ENCODE results near the gene GARRE1.

Gene GARRE1

GRCh38 chr19:34226036-34226435, 28.3 kb upstream of the GARRE1 start:
- Histone ChIP-seq H3K36me3 (ENCODE audit: low read depth) (peaks cover 87% of the 10 kb centered on the region), H3K27ac (ENCODE audit: poor library complexity, severe bottlenecking) (no peak overlapping the region)

GRCh38 chr19:34228347-34228746, 26.0 kb upstream of the GARRE1 start:
- H3K27ac ChIP-seq (ENCODE audit: poor library complexity, severe bottlenecking) = no peak overlapping the region
- peaks cover 9% of the 10 kb centered on the region for H3K4me1 ChIP-seq (ENCODE audit: insufficient read depth, poor library complexity, severe bottlenecking)

More at GRCh38 chr19:34226036-34226435, 28.3 kb upstream of the GARRE1 start:
- no peaks in the 10 kb centered on the region for H3K9me3 ChIP-seq (ENCODE audit: severe bottlenecking)
- H3K4me1 ChIP-seq (ENCODE audit: insufficient read depth, poor library complexity, severe bottlenecking) = no peaks in the 10 kb centered on the region
- no peaks in the 10 kb centered on the region for H3K27me3 ChIP-seq (ENCODE audit: insufficient read depth, poor library complexity, severe bottlenecking)
- ATAC-seq (ENCODE audit: low read depth) (no peak), DNase-seq (ENCODE audit: low spot score) (no peak)
- H3K4me3 ChIP-seq (ENCODE audit: severe bottlenecking) = no peak overlapping the region
- TF ChIP-seq CTCF (IDR thresholded peaks at IDR 0.05; ENCODE audit: poor library complexity, severe bottlenecking) = no peak

GRCh38 chr19:34228762-34229161, 25.6 kb upstream of the GARRE1 start:
- peaks cover 9% of the 10 kb centered on the region for H3K4me1 ChIP-seq (ENCODE audit: insufficient read depth, poor library complexity, severe bottlenecking)
- no peaks in the 10 kb centered on the region for H3K9me3 ChIP-seq (ENCODE audit: severe bottlenecking)
- H3K36me3 ChIP-seq (ENCODE audit: low read depth) = peaks cover 60% of the 10 kb centered on the region
- ATAC-seq (ENCODE audit: low read depth) = no peak
- H3K27me3 ChIP-seq (ENCODE audit: insufficient read depth, poor library complexity, severe bottlenecking) = no peaks in the 10 kb centered on the region
- H3K27ac ChIP-seq (ENCODE audit: poor library complexity, severe bottlenecking) = no peak overlapping the region
- DNase-seq (ENCODE audit: low spot score) = no peak
- H3K4me3 ChIP-seq (ENCODE audit: severe bottlenecking) = no peak overlapping the region
- no peak for TF ChIP-seq CTCF (IDR thresholded peaks at IDR 0.05; ENCODE audit: poor library complexity, severe bottlenecking)

More at GRCh38 chr19:34228347-34228746, 26.0 kb upstream of the GARRE1 start:
- H3K4me3 ChIP-seq (ENCODE audit: severe bottlenecking) = no peak overlapping the region
- H3K36me3 ChIP-seq (ENCODE audit: low read depth) = peaks cover 64% of the 10 kb centered on the region
- H3K27me3 ChIP-seq (ENCODE audit: insufficient read depth, poor library complexity, severe bottlenecking) = no peaks in the 10 kb centered on the region
- TF ChIP-seq CTCF (IDR thresholded peaks at IDR 0.05; ENCODE audit: poor library complexity, severe bottlenecking) = no peak
- ATAC-seq (ENCODE audit: low read depth) = no peak
- DNase-seq (ENCODE audit: low spot score) = no peak
- H3K9me3 ChIP-seq (ENCODE audit: severe bottlenecking) = no peaks in the 10 kb centered on the region

- Histone ChIP-seq H3K4me1 (ENCODE audit: insufficient read depth, poor library complexity, severe bottlenecking) (peaks cover 9% of the 10 kb centered on the region), H3K27me3 (ENCODE audit: insufficient read depth, poor library complexity, severe bottlenecking) (no peaks in the 10 kb centered on the region), H3K36me3 (ENCODE audit: low read depth) (peaks cover 51% of the 10 kb centered on the region), H3K4me3 (ENCODE audit: severe bottlenecking) (no peak overlapping the region), H3K27ac (ENCODE audit: poor library complexity, severe bottlenecking) (no peak overlapping the region), H3K9me3 (ENCODE audit: severe bottlenecking) (no peaks in the 10 kb centered on the region)
- ATAC-seq (ENCODE audit: low read depth) (no peak), DNase-seq (ENCODE audit: low spot score) (no peak)
- TF ChIP-seq CTCF (IDR thresholded peaks at IDR 0.05; ENCODE audit: poor library complexity, severe bottlenecking) = no peak
Observed at GRCh38 chr19:34229721-34230120, 24.6 kb upstream of the GARRE1 start.

GRCh38 chr19:34230820-34231219, 23.5 kb upstream of the GARRE1 start:
- Histone ChIP-seq H3K9me3 (ENCODE audit: severe bottlenecking) (no peaks in the 10 kb centered on the region), H3K27ac (ENCODE audit: poor library complexity, severe bottlenecking) (no peak overlapping the region), H3K4me3 (ENCODE audit: severe bottlenecking) (no peak overlapping the region), H3K4me1 (ENCODE audit: insufficient read depth, poor library complexity, severe bottlenecking) (peaks cover 9% of the 10 kb centered on the region), H3K27me3 (ENCODE audit: insufficient read depth, poor library complexity, severe bottlenecking) (no peaks in the 10 kb centered on the region), H3K36me3 (ENCODE audit: low read depth) (peaks cover 40% of the 10 kb centered on the region)
- DNase-seq (ENCODE audit: low spot score) (no peak), ATAC-seq (ENCODE audit: low read depth) (no peak)
- TF ChIP-seq CTCF (IDR thresholded peaks at IDR 0.05; ENCODE audit: poor library complexity, severe bottlenecking) = no peak
